HAP-1 (cell line): ENCODE data around the gene BIN2.
"Not testable (repeated sequence)": the region's sequence is repeated elsewhere in the genome, so short reads cannot be mapped to it uniquely, and the experiment has no call there.

Experiments
- DNase-seq, 2 experiments: peaks; one replicate each; pipeline ENCODE4 v3.0.0-alpha.2; 2016 to 2020; ENCODE audit warnings: low spot score in 2 of 2
- H3K27me3 ChIP-seq: fragments of 250-450 bp; sonication (Bioruptor Pico); 2 replicates; pipeline ENCODE4 v1.5.1; 2020; ENCODE audit warnings: low read depth, mild to moderate bottlenecking, moderate library complexity
- H3K36me3 ChIP-seq: fragments of 250-450 bp; sonication (Bioruptor Pico); replicated peaks from 2 replicates; pipeline ENCODE4 v1.5.1; 2020; ENCODE audit warnings: mild to moderate bottlenecking
- H3K4me1 ChIP-seq: fragments of 250-450 bp; sonication (Bioruptor Pico); 2 replicates; pipeline ENCODE4 v1.5.1; 2020; ENCODE audit warnings: mild to moderate bottlenecking
- H3K4me3 ChIP-seq: fragments of 250-450 bp; sonication (Bioruptor Pico); 2 replicates; pipeline ENCODE4 v1.5.1; 2020; ENCODE audit warnings: mild to moderate bottlenecking, moderate library complexity
- H3K9me3 ChIP-seq: fragments of 250-450 bp; sonication (Bioruptor Pico); 2 replicates; pipeline ENCODE4 v1.5.1; 2020; ENCODE audit warnings: mild to moderate bottlenecking, moderate library complexity
- in situ Hi-C: fragments of 300-500 bp; cut with MboI; formaldehyde crosslinking; loops from 3 replicates; pipeline ENCODE4 v1.14.3; 2020; ENCODE audit warnings: low sequenced_read_pairs, inconsistent platforms, mixed read lengths

The BIN2 gene

DNA sequence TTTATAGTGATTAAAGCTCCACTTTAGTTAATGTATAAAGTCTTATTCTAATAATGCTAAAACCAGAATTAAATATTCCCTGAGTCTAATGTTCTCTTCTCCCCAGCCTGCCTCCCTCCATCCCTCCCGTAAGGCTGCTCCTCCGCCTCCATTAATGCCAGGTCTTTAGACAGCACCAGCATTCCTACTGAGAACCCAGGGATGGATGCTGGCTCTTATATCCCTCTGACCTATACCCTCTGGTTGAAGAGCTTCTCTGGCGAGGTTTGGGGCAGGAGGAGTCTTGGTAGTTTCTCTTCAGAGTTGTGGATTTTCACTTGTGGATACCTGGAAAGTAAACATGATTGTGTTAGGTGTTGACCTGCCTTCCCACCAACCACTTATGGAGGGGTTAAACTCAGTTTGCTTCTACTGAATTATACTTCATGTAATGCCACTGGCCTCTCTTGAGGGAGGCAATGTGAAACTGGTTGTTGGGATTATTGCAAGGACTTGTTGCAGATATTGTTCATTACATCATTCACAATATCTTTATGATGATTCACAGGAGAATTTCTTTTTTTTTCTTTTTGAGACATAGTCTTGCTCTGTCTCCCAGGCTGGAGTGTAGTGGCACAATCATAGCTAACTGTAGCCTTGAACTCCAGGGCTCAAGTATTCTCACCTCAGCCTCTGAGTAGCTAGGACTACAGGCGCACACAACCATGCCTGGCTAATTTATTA, 42.6 kb downstream of the BIN2 start:
- Histone ChIP-seq H3K36me3 (no peaks in the 10 kb centered on the region), H3K4me1 (no peaks in the 10 kb centered on the region), H3K9me3 (no peaks in the 10 kb centered on the region), H3K4me3 (no peak overlapping the region), H3K27me3 (no peaks in the 10 kb centered on the region)
- no peak for DNase-seq
- in situ Hi-C loops: no loop called here

DNA sequence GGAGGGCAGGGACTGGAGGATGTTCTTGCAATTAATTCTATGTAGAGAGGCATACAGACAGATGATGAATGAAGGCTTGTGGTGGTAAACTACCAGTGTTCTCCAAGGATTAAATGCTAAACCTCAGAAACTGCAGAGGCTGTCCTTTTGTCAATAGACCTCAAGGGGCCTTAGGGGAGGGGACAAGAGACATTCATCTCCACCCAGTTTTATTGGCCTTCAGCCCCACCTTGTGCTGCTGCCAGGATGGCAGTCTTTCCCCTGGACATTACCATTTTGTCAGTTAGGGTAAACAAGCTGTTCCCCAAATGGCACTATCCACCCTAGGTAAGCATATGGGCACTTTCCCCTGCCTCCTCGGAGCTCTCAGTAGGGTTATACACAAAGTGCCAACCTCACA, 48.9 kb downstream of the BIN2 start:
- Histone ChIP-seq H3K36me3 (no peaks in the 10 kb centered on the region), H3K4me3 (no peak overlapping the region), H3K27me3 (no peaks in the 10 kb centered on the region), H3K9me3 (no peaks in the 10 kb centered on the region), H3K4me1 (peaks cover 10% of the 10 kb centered on the region)
- in situ Hi-C loops: no loop called here
- peak; percentile 52 for DNase-seq

DNA sequence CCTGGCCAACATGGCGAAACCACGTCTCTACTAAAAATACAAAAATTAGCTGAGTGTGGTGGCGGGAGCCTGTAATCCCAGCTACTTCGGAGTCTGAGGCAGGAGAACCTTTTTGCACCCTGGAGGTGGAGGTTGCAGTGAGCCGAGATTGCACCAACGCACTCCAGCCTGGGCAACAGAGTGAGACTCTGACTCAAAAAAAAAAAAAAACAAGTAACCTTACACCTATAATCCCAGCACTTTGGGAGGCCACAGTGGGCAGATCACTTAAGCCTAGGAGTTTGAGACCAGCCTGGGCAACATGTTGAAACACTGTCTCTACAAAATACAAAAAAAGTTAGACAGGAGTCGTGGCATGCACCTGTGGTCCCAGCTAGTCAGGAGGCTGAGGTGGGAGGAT, 51.2 kb downstream of the BIN2 start:
- H3K9me3 ChIP-seq, in situ Hi-C loops, H3K36me3 ChIP-seq, H3K4me3 ChIP-seq, DNase-seq, H3K27me3 ChIP-seq: not testable (repeated sequence)
- peaks cover 14% of the 10 kb centered on the region for H3K4me1 ChIP-seq

DNA sequence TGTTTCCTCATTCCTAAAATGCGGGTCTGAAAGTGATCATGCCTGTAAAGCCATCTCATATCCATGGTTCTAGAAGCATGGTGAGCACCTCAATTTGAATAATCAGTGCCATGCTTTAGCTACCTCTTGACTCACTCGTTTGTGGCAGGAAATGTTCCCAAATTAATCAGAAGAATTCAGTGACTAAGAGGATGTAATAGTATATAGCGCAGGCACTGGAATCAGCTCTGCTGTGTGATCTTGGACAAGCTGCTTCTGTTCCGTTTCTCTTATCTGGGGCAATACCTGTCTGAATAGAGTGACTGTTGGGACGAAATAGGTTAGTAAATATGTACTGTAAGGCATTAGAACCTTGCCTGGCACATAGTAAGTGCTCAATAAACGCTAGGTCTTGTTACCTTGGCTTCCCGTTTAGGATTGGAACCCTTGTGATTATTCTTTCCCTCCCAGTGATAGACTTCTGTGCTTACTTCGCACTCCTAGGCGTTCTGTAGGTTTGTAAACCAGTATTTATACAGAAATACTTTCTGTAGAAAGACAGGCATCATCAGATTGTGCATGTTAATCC, 52.9 kb downstream of the BIN2 start:
- no peaks in the 10 kb centered on the region for H3K36me3 ChIP-seq
- peaks cover 21% of the 10 kb centered on the region for H3K4me1 ChIP-seq
- in situ Hi-C loops: no loop called here
- no peaks in the 10 kb centered on the region for H3K27me3 ChIP-seq
- no peaks in the 10 kb centered on the region for H3K9me3 ChIP-seq
- H3K4me3 ChIP-seq: peak overlapping the region; percentile 55
- DNase-seq: no peak

DNA sequence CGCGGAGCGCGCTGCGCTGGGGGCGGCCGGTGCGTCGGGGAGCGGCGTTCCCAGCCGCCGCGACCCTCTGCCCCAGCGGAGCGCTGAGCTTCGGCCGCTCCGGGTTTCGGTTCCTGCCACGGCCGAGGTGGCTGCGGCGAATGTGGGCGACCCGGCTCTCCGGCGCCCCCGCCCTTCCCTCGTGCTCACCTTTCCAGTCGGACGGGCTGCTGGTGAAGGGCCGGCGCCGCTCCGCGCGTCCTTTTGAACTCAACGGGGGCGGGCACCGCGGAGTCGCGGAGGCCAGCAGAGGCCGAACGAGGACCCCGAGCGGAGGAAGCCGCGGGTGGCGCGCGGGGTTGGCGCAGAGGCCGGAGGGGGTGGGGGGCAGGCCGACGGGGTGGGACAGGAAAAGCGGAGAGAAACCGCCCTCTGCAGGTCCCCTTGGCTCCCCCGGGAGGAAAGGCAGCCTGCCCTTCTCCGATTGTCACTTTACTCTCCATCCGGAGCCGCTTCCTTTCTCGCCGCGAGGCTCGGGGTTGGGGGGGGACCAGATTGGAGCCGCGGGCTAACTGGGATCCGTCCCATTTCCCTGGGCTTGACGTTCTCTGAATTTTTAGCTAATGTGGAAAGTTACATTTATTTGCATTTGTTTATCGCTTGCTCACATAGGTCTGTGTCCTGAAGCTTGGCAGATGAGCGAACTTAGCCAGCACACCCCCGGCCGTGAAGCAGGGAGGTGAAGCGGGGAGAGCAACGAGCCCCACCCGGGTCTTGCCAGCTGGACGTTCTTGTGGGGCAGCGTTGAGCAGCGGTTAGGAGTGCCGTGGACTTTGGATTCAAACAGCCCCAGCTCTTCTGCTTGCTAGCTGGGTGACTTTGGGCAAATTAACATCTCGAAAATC, 53.7 kb downstream of the BIN2 start, which contains the start of gene SMAGP:
Gene SMAGP (minus strand): TSS at position 349 of the 884 bp plus-strand sequence. CDS start 1,137 bp downstream, outside the sequence.
- DNase-seq: peak; percentile 39 to 75
- Histone ChIP-seq H3K9me3 (no peaks in the 10 kb centered on the region), H3K4me3 (peak within 1 kb of the TSS; percentile 55), H3K4me1 (peaks cover 24% of the 10 kb centered on the region), H3K36me3 (no peaks in the 10 kb centered on the region), H3K27me3 (no peaks in the 10 kb centered on the region)
- in situ Hi-C loops: no loop called here

DNA sequence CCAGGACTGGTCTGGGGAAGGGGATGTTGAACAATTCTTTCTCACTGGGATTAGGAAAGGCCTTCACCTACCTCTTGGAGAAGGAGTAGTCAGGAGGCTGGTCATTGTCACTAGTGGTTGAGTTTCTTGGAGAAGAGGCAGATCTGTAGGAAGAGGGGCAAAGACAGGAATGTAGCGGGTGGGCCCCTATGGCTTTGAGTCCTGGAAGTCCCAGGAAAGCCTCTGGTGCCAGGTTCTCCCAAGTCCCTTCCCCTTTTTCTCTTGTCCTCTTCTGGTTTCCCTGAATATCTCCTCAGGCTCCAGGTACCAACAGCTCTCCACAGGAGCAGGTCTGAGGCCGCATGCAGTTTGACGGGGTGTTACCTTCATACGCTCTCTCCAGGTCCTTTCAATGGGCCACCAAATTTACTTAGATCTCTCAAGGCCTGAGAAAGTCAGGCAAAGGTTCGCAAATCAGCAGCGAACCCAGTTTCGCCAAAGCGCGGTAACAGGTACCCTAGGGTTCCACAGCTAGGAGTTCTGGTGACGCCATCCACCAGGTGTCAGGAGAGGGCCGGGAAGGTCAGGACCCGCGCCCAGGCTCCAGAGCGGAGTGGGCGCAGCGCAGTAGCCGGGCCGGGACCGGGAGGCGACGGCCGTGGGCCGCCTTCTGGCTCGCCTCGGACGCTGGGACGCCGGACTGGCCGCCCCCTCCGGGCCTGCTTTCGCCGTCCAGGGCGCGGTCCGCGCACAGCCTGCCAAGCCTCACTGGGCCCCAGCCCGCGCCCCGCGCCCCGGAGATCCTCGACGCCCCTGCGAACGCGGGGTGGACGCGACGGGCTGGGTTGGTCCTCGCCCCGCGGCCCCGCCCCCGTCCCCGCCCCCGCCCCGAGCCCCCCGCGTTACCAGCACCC, 54.6 kb downstream of the BIN2 start:
- Histone ChIP-seq H3K9me3 (no peaks in the 10 kb centered on the region), H3K36me3 (no peaks in the 10 kb centered on the region), H3K4me3 (peak overlapping the region; percentile 55), H3K27me3 (no peaks in the 10 kb centered on the region), H3K4me1 (peaks cover 16% of the 10 kb centered on the region)
- in situ Hi-C loops: no loop called here
- peak; percentile 38 to 76 for DNase-seq

DNA sequence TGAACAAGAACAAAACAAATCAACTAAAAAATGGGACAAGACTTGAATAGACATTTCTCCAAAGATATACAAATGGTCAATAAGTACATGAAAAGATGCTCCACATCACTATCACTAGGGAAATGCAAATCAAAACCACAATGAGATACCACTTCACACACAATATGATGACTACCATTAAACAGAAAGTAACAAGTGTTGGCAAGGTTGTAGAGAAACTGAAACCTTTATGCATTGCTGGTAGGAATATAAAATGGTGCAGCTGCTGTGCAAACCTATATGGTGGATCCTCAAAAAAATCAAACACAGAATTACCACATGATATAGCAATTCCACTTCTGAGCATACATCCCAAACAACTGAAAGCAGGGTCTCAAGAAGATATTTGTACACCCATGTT, 59.0 kb downstream of the BIN2 start:
- in situ Hi-C loops: no loop called here

DNA sequence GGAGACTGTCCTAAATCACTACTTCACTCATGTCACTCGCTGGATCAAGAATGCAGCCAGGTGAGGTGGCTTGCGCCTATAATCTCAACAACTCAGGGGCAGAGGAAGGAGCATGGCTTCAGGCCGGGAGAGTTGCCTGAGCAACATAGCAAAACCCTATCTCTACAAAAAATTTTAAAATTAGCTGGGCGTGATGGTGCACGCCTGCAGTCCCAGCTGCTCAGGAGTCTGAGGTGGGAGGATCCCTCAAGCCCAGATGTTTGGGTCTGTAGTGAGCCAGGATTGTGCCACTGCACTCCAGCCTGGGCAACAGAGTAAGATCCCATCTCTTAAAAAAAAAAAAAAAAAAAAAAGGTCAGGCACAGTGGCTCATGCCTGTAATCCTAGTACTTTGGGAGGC, 59.7 kb downstream of the BIN2 start:
- peaks cover 18% of the 10 kb centered on the region for H3K4me1 ChIP-seq
- no peaks in the 10 kb centered on the region for H3K36me3 ChIP-seq
- DNase-seq: no peak
- H3K9me3 ChIP-seq: no peaks in the 10 kb centered on the region
- no peaks in the 10 kb centered on the region for H3K27me3 ChIP-seq
- no peak overlapping the region for H3K4me3 ChIP-seq
- in situ Hi-C loops: no loop called here

More for the DNA sequence above, 59.0 kb downstream of the BIN2 start:
- H3K4me1 ChIP-seq: peaks cover 19% of the 10 kb centered on the region
- no peak for DNase-seq
- no peaks in the 10 kb centered on the region for H3K36me3 ChIP-seq
- no peaks in the 10 kb centered on the region for H3K9me3 ChIP-seq
- H3K27me3 ChIP-seq: no peaks in the 10 kb centered on the region
- H3K4me3 ChIP-seq: no peak overlapping the region

DNA sequence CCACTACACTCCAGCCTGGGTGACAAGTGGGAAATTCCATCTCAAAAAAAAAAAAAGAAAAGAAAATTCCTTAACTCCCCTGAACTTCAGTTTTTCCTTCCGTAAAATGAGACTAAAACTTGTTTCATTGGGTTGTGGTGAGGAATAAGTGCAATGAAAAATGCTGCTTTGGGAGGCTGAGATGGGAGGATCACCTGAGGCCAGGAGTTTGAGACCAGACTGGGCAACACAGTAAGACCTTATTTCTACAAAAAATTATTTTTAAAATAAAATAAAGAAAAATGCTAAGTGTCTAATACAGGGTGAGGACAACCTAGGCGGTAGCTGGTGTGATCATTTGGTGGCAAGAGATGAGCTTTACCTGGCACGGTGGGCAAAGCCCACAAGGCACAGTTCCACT, 60.6 kb downstream of the BIN2 start:
- H3K4me1 ChIP-seq: peaks cover 15% of the 10 kb centered on the region
- no peak overlapping the region for H3K4me3 ChIP-seq
- H3K27me3 ChIP-seq: no peaks in the 10 kb centered on the region
- in situ Hi-C loops: no loop called here
- no peaks in the 10 kb centered on the region for H3K36me3 ChIP-seq
- H3K9me3 ChIP-seq: no peaks in the 10 kb centered on the region
- no peak for DNase-seq

DNA sequence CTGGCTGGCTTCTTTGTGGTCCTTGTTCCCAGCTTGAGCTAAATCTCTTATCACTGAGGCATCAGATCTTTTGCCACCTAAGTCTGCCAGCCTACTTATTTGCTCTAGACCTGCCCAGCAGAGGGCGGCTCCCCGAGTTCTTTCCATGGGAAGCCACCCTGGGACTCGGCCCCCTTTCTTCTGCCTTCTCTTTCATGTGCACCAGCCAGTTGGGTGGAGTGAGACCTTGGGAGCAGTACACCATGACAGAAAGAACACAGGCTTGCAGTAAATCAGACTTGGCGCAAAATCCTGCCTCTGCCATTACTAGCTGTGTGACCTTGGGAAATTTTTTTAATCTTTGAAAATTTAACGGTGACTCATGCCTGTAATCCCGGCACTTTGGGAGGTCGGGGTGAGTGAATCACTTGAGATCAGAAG, 61.2 kb downstream of the BIN2 start:
- peak in 1 of 2 experiments; percentile 46 for DNase-seq
- H3K4me3 ChIP-seq: no peak overlapping the region
- no peaks in the 10 kb centered on the region for H3K36me3 ChIP-seq
- no peaks in the 10 kb centered on the region for H3K9me3 ChIP-seq
- peaks cover 15% of the 10 kb centered on the region for H3K4me1 ChIP-seq
- H3K27me3 ChIP-seq: no peaks in the 10 kb centered on the region
- in situ Hi-C loops: no loop called here

DNA sequence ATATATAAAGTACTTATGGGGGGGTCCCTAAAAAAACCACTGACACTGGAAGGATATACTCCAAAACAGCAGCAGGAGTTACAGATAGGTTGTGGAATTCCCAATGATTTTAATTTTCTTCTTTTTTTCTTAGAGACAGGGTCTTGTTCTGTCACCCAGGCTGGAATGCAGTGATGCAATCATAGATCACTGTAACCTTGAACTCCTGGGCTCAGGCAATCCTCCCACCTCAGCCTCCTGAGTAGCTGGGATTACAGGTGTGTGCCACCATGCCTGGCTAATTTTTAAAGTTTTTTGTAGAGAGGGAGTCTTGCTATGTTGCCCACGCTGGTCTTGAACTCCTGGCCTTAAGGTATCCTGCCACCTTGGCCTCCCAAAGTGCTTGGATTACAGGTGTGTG, 64.4 kb downstream of the BIN2 start:
- H3K27me3 ChIP-seq, in situ Hi-C loops, DNase-seq, H3K9me3 ChIP-seq, H3K4me1 ChIP-seq, H3K36me3 ChIP-seq, H3K4me3 ChIP-seq: not testable (repeated sequence)

DNA sequence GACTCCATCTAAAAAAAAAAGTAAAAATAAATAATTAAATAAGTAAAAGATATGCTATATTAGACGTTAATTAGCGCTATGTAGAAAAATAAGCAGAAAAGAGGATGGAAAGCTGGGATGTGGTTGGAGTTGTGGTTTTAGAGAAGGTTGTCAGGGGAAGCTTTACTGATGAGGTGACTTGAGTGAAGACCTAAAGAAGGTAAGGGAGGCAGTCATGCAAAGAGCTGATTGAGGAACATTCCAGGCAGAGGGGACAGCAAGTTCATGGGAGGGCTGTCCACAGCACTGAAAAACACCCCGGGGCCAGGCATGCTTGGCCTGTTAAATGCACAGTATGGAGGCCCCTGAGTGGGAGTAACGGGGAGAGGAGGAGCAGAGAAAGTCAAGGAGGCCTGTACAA, 69.4 kb downstream of the BIN2 start:
- in situ Hi-C loops: no loop called here
- no peaks in the 10 kb centered on the region for H3K36me3 ChIP-seq
- no peaks in the 10 kb centered on the region for H3K27me3 ChIP-seq

DNA sequence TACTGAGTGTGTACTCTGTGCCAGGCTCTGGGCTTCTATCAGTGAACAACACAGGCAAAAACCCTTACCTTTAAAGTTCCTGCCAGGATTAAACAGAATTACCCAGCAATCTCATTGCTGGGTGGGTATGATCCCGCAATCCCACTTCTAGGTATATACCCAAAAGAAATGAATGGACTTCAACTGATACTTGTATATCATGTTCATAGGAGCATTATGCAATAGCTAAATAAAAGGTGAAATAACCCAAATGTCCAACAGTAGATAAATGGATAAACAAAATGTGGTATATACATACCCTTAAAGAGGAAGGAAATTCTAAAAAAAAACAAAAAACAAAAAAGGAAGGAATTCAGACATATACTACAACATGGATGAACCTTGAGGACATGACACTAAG, 70.7 kb downstream of the BIN2 start:
- Histone ChIP-seq H3K4me3 (no peak overlapping the region), H3K9me3 (no peaks in the 10 kb centered on the region), H3K36me3 (no peaks in the 10 kb centered on the region), H3K4me1 (no peaks in the 10 kb centered on the region), H3K27me3 (no peaks in the 10 kb centered on the region)
- DNase-seq: no peak
- in situ Hi-C loops: no loop called here

More for the DNA sequence above, 69.4 kb downstream of the BIN2 start:
- H3K4me3 ChIP-seq: no peak overlapping the region
- H3K9me3 ChIP-seq: no peaks in the 10 kb centered on the region
- DNase-seq: no peak
- no peaks in the 10 kb centered on the region for H3K4me1 ChIP-seq
